GM21529 (cell line): ENCODE data around the gene GTF2I.
A peak's percentile ranks its signal among the peaks of the same experiment; 100 is the strongest.
"Not testable (repeated sequence)": the region's sequence is repeated elsewhere in the genome, so short reads cannot be mapped to it uniquely, and the experiment has no call there.

ENCODE experiments used
- ATAC-seq: cut with Tn5 transposase; IDR thresholded peaks from one replicate; pipeline ENCODE4 v1.9.1; 2021; ENCODE audit not compliant: unreplicated experiment

GTF2I gene

DNA sequence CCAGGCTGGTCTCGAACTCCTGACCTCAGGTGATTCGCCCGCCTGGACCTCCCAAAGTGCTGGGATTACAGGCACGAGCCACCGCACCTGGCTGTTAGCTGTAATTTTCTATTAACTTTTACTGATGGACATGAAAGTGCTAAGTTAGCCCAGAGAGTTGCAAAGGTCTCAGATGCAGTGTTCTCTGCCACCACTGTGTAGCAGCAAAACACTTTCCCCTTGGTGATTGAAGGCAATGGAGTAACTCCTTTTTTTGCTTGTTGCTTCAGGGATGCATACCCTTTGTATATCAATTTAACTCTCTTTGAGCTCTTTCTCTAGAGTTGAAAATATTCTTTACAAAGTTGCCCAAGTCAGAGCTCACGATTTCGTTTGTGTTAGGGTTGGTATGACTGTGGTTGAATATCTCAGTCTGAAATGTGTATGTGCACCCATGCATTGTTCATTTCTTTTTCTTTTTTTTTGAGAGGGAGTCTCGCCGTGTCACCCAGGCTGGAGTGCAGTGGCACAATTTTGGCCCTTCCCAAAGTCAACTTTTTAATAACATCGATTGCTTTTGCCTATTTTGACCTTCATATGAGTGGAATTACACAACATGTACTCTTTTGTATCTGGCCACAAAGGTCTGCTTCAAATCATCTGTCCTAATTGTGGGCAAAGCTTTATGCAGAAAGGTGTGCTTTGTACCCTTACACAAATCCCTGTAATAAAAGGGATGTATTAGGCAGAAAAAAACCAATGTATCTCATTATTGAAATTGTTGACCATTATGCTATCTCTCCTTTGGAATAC, 52.6 kb downstream of the GTF2I start:
- ATAC-seq = no peak

DNA sequence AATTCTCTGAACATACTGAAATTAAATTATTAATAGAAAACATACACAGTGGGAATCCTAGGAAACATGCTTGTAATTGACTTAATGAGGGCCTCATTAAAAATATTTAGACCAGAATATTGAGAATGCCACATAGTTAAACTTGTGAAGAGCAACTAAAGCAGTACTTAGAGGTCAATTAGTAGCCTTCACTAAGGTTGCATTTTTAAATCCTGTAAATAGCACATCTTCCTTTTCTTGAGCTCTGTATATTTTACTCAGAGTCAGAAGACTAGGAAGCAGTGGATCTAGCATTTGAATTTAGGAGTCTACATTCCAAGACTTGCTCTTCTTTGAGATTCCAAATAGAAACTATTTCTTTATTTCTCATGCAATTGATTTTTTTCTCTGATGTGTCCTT, 56.0 kb downstream of the GTF2I start:
- ATAC-seq = no peak

DNA sequence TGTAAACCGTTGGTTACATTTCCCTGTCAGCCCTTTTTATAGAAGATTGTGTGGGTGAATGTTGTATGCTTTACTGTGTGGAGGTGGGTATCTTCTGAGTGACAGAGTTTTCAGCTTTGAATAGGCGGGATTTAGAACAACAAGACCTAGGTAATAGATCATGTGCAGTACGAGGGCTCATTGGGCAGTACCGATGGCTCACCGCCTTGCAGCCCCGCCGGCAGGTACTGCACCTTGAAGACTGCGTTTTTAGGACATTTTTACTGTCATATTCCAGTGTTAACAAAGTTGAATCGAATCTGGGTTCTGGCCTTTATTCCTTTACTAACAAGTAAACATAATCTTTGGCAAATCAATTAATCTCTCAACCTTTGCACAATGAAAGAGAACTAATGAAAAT, 60.4 kb downstream of the GTF2I start:
- no peak for ATAC-seq

DNA sequence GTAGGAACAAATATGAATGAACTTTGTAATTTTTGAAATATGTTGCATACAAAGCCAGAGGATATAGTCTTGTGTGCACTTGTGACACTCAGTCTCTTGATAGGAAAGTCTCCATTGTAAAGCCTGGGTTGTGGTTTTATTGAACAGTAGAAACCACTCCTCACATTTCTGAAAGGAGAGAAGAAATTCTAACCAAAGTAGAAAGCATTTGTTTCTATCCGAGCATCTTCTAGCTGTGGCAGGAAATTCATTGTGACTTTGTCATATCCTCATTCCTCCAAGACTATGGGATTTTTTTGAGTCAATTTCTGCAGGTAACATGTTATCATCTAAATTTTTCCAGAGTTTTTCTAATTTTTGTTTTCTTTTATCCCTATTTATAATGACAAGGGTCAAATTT, 60.8 kb downstream of the GTF2I start:
- ATAC-seq = no peak

DNA sequence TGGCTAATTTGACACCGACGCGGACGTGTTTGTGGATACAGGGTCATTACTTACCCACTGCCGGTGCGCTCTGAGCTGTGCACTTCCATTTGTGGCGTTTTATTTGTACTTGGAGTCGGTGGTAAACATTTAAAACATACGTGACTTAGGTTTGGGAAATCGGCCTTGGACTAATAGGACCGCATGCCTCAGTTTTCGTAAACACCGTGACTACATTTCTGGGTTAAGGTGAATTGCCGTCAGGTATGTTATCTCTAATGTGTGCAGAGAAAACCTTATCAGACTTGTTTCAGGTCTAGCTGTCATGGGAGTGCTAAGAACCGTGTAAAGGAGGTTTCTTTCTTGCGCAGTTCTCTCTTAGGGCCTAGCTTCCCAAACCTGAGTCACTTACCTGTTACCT, 64.6 kb downstream of the GTF2I start:
- no peak for ATAC-seq

DNA sequence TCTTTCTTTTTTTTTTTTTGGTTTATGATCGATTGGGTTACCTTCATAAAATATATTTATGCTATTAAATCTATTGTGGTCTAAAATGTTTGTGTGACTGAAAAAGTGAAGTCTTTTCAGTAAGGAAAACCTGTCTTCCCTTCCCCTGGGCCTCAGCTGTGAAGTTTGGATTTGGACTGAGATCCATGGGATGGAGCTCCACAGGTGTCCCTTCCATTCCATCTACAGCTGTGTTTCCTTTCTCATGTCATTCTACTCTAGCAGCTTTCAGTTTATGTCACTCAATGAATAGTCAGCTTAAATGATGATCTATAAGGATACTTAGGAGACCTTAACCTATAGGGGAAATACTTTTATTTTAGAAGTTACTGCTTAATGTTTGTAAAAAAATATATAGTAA, 68.3 kb downstream of the GTF2I start:
- no peak for ATAC-seq

DNA sequence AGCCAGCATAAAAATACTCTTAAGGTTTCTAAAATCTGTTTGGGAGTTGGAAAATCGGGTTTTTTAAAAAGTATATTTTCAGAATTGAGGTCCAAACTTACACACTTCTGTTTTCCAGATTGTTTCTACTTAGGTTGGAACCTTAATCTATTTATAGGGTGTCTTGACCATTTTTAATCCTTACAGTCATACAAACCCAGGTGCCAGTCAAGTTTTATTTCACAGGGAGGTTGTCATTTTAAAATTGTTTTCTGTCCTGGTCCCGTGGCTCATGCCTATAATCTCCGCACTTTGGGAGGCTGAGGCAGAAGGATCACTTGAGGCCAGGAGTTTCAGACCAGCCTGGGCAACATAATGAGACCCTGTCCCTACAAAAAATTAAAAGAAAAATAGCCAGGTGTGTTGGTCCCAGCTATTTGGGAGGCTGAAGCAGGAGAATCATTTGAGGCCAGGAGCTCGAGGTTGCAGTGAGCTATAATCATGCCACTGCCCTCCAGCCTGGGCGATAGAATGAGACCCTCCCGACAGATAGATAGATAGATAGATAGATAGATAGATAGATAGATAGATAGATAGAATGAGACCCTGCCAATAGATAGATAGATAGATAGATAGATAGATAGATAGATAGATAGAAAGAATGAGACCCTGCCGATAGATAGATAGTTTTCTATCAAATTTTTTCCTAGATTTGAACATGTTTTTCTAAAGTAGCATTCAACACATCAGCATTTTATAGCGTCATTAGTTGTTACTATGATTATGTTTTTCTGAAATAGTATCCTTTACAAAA, 69.0 kb downstream of the GTF2I start:
- ATAC-seq = no peak

DNA sequence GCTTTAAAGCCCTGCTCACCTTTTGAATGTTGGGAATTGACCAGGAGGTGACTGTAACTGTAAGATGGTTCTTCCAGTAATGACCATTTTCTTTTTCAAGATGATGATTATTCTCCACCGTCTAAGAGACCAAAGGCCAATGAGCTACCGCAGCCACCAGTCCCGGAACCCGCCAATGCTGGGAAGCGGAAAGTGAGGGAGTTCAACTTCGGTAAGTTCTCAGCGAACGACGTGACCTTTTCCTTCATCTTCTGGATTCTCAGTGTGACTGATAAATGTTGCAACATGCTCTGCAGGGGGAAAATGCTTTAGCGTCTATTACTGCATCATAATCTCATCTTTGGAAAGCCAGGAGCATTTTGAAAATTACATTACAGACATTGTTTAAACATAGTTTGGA, 71.2 kb downstream of the GTF2I start:
- ATAC-seq = not testable (repeated sequence)

DNA sequence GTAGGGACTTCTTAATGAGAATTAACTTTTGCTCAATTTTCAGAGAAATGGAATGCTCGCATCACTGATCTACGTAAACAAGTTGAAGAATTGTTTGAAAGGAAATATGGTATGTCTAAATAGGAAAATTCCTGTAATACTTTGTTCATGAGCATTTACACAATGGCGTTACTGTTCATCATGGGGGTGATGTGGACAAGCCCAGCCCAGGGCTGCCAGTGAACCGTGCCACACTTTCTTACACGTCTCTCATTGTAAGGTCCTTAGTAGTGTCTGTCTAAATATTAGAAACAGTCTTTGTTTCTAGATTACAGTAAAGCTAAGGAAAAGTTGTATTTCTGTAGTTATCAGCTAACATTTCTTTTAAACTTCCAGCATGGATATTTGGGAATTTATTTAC, 72.7 kb downstream of the GTF2I start:
- ATAC-seq = not testable (repeated sequence)

DNA sequence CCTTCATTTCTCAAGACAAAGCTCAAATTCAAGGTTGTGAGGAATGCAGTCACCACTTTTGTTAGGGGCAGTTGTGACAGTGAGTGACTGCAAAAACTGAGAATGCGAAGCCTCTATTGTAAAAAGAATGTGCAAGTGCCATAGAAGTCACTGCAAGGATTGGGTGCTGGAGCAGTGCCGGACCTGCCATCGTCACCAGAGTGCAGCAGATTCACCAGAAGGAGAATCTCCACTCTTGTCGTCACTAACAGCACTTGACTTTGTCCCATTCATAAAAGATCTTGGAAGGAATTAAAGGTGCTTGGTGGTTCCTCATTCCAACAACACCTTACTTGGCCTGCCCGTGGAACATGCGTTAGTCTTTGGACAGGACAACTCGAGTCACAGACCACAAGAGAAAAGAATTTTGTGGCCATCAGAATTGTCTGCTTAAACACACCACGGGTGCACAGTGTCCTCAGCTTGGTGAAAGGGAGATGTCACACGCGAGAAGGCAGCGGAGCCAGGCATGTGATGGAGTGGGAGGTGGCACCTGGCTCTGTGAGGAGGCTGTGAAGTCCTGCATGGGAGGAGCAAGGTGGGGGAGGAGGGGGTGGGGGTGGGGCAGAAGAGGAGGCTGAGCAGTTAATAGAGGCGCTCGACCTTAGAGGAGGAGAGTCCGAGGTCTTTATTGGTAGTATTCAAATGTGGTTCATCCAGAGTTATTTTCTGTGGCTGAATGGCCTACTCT, 82.6 kb downstream of the GTF2I start:
- not testable (repeated sequence) for ATAC-seq

DNA sequence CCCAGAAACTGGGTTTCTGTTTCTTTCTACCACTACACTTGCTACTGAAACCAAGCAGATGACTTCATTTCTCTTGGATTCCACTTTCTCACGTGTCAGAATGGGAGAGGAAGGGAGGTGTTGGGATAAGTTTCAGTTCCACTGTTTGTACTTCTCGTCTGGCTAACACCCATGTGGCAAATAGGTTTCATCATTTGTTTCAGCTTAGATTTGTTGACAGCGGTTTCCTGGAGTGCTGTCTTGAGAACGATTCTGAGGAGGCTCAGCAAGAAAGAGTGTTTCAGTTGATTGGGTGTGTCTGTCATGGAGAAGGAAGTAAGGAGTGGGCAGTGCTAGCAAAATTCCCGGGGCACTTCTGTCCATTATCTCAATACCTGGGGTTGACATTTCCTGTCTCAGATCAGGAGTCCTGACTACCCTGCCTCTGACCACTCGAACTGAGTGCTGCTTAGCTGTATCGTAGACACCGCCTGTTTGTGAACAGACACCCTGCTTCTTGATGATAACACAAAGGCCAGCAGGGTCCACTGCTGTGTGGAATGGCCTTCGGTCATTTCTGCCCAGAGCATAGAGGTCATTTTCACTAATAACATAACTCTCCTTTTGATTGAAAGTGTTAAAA, 86.5 kb downstream of the GTF2I start:
- ATAC-seq = not testable (repeated sequence)

DNA sequence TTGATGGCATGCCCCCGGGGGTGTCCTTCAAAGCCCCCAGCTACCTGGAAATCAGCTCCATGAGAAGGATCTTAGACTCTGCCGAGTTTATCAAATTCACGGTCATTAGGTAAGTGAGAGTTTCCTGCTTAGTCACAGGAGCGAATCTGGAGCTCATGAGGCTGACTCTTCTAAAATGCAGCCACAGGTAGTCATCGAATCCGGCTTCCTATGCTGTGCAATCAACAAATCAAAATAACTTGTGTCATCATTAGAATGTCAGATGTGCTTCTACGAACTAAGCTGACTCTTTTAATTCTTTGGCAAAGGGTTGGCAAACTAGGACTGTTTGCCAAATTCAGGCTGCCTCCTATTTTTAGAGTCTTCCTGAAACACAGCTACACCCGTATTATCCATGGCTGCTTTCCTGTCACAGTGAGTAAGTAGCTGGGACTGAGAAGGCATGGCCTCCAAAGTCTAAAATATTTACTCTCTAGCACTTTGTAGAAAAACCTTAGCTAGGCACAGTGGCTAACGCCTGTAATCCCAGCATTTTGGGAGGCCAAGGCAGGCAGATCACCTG, 96.5 kb downstream of the GTF2I start:
- not testable (repeated sequence) for ATAC-seq

DNA sequence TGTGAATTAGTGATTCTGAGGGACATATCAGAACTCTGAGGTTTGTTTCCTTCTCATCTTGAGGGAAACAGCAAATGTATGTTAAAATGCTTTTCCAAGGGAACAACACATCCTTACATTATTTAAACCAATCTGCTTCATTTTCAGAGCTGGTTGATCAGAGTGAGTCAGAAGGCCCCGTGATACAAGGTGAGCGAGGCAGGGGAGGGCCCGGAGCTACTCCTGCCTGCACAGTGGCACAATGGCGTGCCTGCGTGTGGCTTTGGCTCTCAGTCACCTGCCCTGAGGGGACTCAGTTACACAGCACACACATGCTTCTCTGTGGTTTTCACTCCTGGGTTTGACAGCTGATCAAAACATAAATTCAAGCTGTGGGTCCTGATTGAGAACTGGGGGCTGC, 99.2 kb downstream of the GTF2I start:
- not testable (repeated sequence) for ATAC-seq

DNA sequence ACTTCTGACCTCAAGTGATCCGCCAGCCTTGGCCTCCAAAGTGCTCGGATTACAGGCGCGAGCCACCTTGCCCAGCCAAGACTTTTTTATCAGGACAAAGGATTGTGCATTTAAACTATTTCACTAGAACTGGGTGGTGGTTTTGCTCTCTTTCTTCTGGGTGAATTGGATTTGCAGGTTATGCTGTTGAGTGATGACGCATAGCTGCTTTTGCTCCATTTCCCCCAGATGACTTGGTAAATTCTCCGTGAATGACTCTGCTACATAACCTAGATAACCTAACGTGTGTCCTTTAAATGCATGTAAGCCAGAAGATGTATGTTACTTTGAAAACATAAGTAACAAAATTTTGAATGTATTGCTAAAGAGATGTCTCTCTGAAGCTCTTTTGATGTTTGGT, 100.8 kb downstream of the GTF2I start:
- ATAC-seq = not testable (repeated sequence)

DNA sequence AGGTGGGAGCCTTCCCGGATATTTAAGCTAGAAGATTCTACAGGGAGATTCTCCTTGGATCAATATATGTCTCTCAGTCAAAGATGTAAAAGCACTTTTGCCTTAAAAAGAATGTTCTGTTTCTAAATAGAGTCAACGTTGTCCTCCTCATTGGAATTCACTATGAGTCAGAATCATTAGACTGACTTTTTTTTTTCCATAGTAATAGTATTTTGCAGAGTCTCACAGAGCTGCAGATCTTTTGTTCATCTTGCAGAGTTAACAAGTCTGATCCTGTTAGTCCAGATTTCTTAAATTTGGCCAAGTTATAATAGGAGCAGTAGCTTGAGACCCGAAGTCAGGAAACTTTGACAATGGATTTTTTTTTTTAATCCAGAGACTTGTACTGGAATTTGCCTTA, 101.5 kb downstream of the GTF2I start:
- ATAC-seq = not testable (repeated sequence)

DNA sequence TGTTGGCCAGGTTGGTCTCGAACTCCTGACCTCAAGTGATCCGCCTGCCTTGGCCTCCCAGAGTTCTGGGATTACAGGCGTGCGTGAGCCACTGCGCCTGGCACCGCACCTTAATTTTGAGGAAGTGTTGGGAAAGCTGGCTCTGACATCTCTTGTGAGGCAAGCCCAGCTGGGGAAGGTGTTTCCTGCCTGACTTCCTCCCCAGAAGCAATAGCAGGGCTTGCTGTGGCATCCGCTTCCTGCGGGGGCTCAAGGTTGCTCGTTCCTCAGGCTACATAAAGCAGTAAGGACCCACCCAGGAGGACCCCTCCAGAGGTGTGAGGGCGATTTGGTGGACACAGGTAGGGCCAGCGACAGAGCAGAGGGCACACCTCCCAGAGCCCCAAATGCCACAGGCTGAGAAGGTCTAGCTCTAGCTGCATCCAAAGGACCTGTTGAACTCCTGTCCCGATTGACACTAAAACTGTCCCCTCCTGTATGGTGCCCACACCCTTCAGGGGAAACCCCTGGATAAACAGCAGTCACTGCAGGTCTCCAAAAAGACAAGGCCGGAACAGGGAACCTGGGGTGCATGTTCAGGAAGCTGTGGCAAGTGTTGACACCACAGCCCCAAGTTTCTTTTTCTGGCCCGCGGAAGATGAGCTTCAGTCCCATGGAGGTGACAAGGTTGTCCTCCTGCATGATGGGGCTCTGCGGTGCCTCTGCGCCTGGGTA, 107.8 kb downstream of the GTF2I start:
- ATAC-seq = peak; percentile 29

DNA sequence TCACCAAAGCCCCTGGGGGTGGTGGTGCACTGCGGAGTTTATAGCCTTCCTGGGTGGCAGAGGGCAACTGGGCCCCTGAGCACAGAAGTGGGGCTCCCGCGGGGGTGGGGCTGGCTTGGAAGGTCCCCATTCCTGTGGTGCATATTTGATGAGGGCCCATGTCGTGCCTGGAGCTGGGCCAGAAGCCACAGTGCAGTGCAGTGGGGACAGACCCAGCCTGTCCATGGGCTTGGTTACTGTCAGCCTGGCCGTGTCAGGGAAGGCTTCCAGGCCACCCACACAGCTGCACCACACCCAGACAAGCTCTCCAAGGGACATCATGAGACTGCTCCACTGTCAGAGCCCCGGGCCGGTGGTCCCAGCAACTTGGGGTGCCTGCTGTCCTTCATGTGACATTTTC, 109.0 kb downstream of the GTF2I start:
- ATAC-seq = peak; percentile 37

DNA sequence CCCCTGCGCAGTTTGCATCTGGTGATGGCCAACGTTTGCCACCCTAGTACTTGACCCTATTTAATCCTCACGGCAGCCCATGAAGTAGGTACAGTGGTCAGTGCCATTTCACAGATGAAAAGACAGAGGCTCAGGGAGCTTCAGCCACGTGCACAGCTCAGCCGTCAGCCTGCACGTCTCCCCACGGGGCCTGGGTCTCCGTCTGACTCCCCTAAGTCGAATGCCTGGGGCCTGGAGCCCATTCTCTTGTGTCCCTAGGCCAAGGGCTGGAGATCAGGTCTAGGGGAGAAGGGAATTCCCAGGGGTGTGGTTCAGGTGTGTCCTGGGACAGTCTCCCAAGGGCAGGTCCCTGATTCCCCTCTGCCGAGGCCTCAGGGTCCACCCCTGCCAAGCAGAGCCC, 109.5 kb downstream of the GTF2I start:
- ATAC-seq = not testable (repeated sequence)

DNA sequence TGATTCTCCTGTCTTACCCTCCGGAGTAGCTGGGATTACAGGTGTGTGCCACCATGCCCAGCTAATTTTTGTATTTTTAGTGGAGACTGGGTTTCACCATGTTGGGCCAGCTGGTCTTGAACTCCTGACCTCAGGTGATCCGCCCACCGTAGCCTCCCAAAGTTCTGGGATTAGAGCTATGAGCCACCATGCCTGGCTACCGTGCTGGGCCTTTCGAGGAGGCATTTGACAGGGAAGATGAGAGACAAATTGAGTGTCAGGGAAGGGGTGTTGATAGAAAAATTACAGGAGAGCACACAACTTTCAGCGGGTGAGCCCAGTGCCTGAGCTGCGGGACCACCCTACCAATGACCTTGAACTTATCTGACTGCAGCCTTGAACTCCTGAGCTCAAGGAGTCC, 112.5 kb downstream of the GTF2I start:
- ATAC-seq = not testable (repeated sequence)

DNA sequence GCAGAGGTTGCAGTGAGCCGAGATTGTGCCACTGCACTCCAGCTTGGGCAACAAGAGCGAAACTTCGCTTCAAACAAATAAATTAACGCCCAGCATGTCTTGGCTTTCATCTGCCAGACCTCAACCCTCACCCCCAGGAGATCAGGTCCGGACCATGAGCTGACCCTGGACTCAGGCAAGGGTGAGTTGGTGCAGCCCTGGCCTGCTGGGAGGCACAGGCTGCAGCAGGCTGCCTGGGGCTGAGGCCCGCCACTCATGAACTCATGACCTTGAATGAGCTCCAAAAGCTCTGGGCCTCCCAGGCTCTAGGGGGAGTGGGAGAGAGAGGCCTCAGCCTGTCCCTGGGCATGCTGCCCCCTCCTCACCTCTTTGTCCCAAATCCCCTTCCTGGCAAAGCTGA, 114.6 kb downstream of the GTF2I start:
- not testable (repeated sequence) for ATAC-seq
